ENCODE results near the gene SKP1.

Gene SKP1

GRCh38 chr5:134111741-134112647 is 64.8 kb downstream of the SKP1 start:
- no peak for DNase-seq

GRCh38 chr5:134110382-134110781 is 66.4 kb downstream of the SKP1 start:
- DNase-seq: no peak

DNA sequence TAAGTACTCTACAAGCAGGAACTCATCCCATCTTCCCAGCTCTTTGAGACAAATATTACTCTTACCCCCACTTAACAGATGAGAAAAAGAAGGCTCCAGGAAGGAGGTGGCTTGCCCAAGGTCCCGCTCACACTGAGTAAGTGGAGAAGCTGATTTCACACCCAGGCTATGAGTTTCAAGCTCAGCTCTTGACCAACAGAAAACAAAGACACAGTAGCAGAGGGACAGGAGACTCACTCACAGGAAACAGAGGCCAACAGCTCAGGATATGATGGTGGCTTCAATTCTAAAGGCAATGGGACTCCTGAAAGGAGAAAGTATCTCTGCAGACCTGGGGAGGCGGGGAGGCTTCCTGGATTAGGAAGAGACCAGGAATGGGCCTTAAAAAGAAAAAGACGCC is 69.0 kb downstream of the SKP1 start:
- no peak for DNase-seq

GRCh38 chr5:134106991-134107701 is 69.6 kb downstream of the SKP1 start:
- DNase-seq: no peak

- no peak for DNase-seq
Measured at GRCh38 chr5:134103998-134104654, 72.6 kb downstream of the SKP1 start.

DNA sequence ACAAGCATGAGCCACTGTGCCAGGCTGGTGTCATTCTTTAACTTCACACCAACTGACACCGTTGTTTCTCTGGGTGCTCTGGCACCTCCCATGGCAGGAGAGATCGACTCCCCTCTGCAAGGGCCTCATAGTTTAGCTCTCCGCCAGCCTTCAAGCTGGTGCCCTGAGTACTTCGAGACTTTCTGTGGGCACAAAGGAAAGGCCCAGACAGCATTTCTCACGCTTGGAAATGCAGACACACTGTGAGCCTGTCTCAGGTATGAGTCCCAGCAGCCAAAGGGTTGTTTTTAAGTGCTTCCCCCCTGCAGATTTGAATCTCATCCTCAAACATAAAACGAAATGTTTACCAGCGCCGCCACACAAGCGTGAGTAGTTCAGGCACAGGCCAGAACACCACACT is 73.4 kb downstream of the SKP1 start:
- DNase-seq: no peak

GRCh38 chr5:134101686-134102439 is 74.9 kb downstream of the SKP1 start:
- no peak for DNase-seq

DNA sequence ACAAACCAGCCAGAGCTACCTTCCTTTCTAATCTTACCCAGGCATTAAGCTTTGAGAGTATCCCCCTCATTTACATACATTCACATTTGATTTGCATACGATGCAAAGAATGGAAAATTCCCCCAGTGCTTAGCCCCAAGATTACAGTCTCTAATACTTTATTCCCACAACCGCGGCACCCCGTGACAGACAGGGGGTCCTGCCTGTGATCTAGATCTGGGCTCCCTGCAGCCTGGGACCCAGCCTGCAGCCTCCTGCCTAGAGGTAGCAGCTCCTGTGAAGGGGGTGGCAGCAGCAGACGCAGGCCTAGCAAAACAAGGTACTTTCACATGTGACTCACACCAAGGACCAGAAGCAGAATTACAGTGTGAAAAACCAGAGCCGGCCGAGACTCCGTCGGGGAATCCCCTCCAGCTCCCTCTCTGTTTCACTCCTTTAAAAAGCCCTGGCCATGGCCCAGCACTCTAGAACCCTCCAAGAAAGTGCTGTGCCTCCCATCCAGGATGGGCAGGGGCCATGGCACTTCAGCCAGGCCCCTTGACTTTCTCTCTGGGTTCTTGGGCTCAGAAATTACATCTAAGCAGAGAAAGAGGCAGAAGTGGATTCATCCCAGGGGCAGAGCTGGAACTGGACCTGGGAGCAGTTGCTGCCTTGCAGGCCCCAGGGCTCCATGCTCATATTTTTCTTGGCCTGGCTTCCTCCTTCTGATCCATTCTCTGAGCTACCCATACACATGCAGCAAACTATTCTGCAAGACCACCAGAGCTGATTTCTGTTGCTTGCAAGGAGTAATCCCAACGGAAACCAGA is 76.3 kb downstream of the SKP1 start:
- no peak for DNase-seq

DNA sequence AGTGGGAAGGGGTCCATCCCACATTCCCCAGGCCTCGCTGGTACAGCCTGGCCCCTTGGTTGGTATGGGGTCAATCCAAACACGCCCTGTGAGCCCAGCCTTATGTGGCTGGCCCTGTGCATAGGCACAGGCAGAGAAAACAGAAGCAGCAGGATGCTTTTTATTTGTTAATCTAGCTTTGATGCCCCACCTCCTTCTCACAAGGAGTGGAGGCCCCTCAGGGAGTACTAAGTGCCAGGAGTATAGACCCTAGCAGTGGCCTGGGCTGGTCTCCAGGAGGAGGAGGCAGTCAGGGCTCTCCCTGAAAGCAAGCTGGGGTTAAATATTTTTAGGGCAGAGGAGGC is 76.8 kb downstream of the SKP1 start:
- DNase-seq: no peak

DNA sequence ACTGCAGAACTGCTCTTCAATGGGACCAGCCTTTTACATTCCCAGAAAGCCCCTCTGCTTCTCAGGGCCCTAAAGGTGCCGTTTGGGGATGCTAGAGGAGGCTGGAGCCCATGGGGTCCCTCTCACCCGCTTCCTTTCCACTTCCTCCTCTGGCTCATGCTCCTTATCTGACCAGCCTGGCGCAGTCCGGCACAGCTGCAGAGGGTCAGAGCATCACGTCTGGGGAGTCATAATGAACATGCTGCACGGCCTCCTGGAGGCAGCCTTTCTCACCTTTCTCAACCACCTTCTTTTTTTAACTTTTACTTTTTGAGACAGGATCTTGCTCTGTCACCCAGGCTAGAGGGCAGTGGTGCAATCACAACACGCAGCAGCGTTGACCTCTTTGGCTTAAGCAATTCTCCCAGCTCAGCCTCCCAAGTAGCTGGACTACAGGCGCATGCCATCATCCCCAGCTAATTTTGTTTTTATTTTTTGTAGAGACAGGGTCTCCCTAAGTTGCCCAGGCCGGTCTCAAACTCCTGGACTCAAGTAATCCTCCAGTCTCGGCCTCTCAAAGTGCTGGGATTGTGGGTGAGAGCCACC is 77.4 kb downstream of the SKP1 start:
- DNase-seq: no peak

Measured in NCI-H146 (cell line).